GM12865 (cell line): ENCODE data around the gene PPM1J.

ENCODE experiments used
- DNase-seq: peaks from one replicate; pipeline ENCODE4 v3.0.0; 2010; ENCODE audit warnings: low read depth
- H3K4me3 ChIP-seq: 2 replicates; pipeline ENCODE4 v1.5.1; 2011; ENCODE audit warnings: mild to moderate bottlenecking, low read depth, low read length, control low read depth
- TF ChIP-seq, protein P1 (sequence below): IDR thresholded peaks from 2 replicates; pipeline ENCODE4 v1.5.1; 2011; ENCODE audit warnings: low read length, control low read depth, low read depth, inconsistent platforms; ENCODE audit not compliant: insufficient read depth; ENCODE audit errors: missing control alignments

PPM1J gene

DNA sequence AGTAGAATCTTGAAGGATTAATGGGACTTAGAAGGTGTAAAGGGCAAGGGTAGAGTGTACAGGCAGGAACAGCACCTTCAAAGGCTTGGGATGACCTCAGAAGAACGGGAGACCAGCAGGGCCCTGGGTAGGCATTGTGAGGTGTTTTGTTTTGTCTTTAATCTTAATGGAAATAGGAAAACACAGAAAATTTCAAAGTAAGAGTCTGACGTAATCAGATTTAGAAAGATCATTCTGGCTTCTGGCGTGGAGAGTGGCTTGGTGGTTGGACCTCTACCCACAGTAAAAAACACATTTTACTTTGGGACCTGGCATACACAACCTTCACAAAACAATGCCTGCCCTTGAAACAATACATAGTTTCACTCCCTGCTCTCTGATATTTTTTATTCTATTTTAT, 36.5 kb downstream of the PPM1J start:
- DNase-seq = no peak
- TF ChIP-seq, protein P1, sequence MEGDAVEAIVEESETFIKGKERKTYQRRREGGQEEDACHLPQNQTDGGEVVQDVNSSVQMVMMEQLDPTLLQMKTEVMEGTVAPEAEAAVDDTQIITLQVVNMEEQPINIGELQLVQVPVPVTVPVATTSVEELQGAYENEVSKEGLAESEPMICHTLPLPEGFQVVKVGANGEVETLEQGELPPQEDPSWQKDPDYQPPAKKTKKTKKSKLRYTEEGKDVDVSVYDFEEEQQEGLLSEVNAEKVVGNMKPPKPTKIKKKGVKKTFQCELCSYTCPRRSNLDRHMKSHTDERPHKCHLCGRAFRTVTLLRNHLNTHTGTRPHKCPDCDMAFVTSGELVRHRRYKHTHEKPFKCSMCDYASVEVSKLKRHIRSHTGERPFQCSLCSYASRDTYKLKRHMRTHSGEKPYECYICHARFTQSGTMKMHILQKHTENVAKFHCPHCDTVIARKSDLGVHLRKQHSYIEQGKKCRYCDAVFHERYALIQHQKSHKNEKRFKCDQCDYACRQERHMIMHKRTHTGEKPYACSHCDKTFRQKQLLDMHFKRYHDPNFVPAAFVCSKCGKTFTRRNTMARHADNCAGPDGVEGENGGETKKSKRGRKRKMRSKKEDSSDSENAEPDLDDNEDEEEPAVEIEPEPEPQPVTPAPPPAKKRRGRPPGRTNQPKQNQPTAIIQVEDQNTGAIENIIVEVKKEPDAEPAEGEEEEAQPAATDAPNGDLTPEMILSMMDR = no peak
- no peak overlapping the region for H3K4me3 ChIP-seq

DNA sequence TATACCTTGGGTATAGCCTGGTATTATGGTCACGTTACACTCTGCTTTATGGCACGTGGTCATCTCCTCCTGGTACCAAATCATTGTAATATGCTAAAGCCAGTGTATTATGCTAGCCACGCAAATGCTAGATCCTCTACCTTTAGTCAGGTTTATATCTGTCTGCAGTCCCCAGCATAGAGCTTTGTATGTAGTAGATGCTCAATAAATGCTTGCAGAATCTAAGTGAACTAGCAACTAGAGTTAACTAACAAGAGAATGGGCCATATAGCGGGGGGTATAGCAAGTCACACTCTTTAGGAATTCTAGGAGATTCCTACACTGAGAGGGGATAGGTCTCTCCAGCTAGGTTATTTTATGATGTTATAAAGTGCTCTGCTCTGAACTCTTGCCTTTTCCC, 37.6 kb downstream of the PPM1J start:
- TF ChIP-seq, protein P1 = no peak
- no peak overlapping the region for H3K4me3 ChIP-seq
- DNase-seq = no peak

DNA sequence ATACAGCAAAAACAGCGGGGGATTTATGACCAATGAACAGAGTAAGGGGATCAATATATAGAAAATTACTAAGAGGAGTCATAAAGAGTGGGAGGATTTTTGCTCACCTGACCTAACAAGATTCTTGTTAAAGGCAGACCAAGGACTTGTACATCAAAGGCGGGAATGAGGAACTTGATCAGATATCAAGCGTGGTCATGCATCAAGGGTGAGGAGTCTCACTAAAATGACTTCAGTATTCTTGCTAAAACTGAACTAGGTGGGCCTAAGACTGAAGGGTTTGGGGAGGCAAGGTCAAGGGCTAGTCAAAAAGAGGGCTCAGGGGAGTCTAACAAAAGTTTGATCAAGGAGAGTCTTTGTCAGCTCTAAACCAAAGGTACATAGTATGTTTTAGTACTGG, 38.6 kb downstream of the PPM1J start:
- no peak overlapping the region for H3K4me3 ChIP-seq
- TF ChIP-seq, protein P1 = no peak
- DNase-seq = no peak

DNA sequence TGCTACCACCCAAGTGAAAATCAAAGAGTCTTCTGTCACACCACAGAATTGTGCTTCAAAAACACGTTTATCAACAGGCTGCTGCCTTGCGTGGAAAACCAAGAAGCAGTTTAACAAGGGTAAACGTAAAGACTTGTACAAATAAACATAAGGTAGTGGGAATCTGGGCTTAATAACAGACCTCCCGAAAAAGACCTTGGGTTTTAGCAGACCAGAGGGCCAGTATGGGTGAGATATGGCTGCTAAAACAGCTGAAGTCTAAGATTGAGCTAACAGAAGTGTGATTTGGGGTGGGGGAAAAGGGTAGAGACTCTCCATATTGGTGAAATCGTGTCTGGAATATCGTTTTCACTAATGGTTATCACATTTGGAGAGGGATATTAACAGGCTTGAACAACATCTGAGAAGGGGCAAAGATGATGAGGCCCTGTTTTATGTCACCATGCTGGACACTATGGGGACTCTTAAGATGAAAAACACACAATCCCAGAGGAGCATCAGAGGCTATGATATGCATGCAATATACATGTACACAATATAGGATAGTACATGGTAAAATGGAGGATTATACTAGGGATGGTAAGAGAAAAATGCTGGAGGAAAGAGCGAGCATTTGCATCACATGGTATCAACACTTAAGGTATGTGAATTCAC, 39.3 kb downstream of the PPM1J start:
- TF ChIP-seq, protein P1 = no peak
- no peak for DNase-seq
- peak overlapping the region; percentile 90 for H3K4me3 ChIP-seq

DNA sequence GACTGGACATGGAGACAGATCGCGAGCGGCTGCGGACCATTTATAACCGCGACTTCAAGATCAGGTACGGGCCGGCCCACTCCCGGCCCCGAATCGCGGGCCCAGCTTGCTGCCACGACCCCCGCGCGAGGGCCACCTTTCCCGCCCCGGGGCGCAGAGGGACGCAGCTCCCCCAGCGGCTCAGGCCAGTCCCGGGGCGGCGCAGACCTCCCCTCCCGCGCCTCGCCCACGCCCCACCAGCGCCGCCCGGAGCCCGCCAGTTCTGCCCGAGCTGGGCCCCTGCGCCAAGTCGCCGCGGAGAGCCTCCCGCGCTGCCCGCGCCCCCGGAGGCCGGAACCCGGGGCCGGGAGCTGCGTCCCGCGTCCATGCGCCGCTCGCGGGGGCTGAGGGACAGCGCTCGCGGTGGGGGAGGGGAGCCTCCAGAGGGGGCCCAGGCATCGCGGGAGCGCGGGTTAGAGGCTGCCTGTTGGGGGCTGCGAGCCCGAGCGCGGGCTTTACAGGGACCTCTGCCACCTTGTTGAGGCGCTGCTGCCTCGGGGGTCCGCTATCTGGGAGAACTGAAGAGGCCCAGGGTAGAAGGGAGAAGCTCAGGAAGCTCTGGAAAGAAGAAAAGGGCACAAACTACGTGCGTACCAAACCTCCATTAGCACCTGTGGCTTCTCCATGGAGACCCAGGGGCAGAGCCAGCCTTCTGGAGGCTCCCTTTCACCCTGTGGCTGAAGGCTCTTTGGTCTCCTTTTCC, 40.0 kb downstream of the PPM1J start:
- TF ChIP-seq, protein P1 = peak; percentile 12
- DNase-seq = no peak
- H3K4me3 ChIP-seq = peak overlapping the region; percentile 90

DNA sequence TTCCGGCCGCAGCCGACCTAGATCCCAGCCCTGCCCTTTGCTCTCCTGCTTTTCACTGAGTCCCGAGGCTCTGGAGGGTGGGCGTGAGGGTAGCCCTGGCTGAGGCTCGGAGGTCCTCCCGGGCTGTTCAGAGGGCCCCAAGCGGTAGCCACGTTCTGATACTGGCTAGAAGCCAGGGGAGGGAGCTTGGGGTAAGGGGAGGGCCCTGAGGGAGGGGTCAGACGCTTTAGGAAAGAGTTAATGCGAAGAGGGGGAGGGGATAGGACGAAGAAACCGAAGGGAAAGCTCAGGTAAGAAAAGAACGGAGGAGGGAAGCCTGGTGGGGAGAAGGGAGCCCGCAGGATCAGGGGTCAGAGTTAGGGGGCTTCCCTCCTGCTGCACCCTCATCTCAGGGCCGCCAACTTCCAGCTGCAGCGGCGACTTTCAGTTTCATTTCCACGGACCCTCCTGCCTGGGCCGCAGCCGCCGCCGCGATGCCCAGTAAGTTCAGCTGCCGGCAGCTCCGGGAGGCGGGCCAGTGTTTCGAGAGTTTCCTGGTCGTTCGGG, 40.6 kb downstream of the PPM1J start, which contains the start of gene MOV10:
Gene MOV10, plus strand, starts transcription at position 220 of the 546 bp plus-strand sequence. Its CDS starts 254 bp downstream, at position 474.
- peak within 1 kb of the TSS; percentile 90 for H3K4me3 ChIP-seq
- DNase-seq = peak; percentile 82
- TF ChIP-seq, protein P1 = no peak
